GM18502 (cell line): ENCODE measurements around the gene TMEM242.

ENCODE experiments used
- ATAC-seq: cut with Tn5 transposase; IDR thresholded peaks from one replicate; pipeline ENCODE4 v1.9.1; 2021; ENCODE audit warnings: mild to moderate bottlenecking; ENCODE audit not compliant: unreplicated experiment, poor library complexity

The TMEM242 gene

DNA sequence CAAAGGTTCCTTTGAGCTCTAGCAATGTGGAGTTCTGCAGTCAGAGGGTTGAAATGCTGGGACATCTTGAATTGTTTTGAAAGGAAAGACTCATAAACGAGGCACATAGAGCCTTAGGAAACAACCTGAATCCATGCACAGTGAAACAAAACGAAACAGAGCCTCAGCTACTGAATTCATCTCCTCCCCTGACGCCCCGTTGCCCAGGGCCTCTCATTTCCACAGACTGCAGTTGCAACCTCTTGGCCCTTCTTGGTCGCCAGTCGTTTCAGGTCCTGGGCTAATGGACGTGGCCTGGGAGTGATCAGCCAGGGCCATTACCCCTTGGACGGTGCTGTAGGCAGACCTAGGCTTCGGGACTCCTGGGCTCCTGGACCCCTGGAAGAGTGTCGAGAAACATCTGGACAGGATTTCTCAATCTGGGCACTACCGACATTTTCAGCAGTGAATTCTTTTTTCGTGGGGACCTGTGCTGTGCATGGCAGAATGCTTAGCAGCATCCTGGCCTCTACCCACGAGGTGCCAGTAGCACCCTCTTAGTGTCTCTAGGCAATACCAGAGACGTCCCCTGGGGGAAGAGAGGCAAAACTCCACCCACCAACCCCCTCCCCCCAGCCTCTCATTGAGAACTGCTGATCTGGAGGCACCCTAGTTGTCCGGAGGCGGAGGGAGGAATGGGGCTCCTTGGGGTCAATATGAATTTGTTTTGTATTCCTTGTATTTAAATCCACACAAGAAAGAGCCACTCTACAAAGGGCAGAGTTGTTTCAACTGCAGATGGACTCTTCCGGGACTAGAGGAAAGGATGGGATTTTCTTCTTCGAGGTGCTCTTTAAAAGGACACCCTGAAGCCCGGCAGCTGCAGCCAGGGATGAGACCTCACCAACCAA is 50.2 kb downstream of the TMEM242 start:
- no peak for ATAC-seq

DNA sequence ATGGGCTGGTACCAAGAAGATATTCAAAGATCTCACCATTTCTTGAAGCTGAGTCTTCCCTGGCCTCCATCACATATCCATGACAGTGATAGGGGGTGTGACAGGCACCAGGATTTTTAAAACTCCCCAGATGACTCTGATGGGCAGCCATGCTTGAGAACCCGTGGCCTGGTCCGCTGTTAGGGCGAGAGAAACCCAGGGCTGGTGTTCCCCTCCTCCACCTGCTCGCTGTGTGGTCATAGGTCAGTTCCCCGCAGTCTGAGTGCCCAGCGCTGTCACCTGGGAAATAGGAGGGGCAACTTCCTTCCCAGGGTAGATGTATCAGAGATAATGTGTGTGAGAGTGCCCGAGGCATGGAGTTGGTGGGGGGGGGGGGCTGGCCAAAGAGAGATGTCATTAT is 50.9 kb downstream of the TMEM242 start:
- no peak for ATAC-seq

DNA sequence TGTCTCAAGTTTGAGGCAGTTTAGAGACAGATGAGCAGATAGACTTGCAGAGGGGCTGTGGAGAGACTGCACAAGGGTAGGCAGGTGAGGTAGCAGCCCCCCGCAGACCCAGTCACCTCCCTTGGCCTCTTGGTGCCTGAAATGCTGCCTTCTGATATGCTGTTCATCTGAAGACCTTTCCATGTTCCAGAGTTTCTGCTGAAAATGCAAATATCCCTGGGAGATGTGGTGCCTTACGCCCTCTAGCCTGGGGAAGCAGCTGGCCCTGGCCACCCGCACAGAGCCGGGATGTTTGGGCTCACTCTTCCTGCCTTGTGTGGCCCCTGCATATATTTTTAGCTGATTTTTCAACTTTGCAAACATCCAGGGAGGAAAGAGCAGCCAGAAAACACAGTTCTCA is 51.4 kb downstream of the TMEM242 start:
- ATAC-seq: no peak

DNA sequence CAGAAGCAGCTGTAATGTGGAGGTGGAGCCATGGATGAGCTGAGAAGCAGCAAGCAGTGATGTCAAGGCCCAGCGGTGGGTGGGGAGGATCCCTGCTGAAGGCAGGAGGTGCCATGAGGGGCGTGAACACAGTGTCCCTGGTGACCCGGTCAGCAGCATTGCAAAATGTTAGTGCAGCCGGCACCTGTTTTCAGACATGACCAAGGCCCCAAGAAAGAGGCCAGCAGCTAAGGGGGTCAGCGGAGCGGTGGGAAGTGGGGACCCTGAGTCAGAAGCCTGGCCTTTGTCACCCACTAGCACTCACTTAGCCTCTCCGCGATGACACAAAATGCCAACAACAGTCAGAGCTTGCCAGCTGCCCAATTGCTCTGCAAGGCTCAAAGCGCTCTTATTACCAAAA is 51.9 kb downstream of the TMEM242 start:
- ATAC-seq: no peak

DNA sequence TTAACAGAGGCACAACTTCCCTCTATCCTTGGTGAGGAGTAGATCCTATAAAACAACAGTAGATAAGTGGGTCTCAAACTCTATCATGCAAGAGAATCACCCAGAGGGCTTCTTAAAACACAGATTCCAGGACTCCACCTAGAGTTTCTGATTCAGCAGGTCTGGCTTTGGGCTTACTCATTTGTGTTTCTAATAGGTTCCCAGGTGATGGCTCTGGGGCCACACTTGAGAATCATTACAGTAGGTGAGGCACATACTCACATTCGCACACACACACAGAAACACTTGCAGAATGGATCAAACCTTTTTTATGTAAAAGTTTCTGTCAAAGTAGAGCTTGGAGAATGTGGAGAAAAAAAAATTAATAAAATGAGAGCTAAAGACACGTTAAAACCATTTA is 52.4 kb downstream of the TMEM242 start:
- ATAC-seq: no peak

DNA sequence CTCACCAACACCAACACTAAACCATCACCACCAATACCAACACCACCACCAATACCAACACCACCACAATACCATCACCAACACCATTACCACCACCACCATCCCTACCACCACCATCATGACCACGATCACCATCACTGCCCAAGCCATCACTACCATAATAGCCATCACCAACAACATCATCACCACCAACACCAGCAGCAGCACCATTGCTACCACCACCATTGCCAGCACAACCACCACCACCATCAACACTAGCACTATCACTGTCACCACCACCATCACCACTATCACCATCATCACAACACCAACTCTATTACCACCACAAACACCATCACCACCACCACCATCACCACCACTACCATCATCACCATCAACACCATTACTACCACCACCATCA is 53.0 kb downstream of the TMEM242 start:
- no peak for ATAC-seq

DNA sequence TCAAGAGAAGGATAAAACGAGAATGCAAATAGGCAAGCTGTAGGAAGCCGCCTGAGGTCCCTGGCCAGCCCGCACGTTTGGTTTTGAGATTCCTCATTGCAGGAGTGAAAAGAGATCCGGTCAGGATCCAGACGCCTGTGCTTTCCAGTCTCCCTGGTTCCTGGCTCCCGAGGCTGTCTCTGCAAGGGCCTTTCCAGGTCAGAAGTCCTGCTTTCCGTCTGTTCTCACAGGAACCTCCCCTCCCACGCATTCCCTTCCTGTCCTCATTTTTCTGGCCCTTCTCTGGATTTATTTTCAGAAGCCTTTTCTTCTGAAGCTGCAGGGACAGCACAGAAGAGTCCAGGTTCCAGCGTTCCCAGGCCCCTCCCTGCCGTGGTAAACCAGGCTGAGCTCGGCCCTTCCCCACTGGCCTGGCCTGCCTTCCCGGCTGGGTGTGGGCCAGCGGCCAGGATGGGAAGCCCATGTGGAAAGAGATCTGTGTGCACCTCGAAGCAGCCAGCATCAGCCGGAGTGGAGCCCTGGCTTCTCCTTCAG is 54.0 kb downstream of the TMEM242 start:
- no peak for ATAC-seq

DNA sequence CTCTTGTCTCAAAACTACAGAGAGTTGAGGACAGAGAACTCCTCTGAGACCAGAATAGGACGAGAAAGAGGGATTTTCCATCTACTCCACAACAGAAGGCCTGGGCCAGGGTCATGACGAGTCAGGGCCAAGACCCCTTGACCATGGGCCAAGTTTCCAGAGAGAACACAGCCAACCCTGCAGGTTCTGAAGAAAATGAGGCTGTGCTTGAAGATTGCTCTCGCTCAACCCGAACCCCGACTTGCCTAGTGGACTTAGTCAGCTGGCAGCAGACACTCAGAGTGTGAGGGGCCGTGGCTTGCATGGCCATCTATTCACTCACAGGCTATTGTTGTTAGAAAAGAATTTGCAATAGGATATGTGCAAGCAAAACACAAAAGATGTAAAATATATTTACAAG is 54.5 kb downstream of the TMEM242 start:
- ATAC-seq: no peak

DNA sequence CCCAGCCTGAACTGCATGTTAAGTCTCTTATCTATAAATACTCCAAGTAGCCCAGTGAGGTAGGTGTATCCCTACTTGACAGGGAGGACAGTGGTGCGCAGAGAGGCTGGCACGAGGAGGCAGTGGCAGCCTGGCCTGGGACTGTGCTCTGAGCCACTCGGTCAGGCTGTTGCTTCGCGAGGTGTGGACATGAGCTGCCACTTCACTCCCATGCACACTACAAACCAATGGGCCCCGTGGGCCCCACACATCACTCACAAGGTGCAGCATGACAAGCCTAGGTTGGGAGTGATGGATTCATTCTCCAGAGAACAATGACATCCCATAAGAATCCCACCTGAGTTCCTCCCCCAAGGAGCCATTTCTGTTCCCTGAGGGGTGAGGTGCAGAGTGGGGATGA is 54.9 kb downstream of the TMEM242 start:
- no peak for ATAC-seq

DNA sequence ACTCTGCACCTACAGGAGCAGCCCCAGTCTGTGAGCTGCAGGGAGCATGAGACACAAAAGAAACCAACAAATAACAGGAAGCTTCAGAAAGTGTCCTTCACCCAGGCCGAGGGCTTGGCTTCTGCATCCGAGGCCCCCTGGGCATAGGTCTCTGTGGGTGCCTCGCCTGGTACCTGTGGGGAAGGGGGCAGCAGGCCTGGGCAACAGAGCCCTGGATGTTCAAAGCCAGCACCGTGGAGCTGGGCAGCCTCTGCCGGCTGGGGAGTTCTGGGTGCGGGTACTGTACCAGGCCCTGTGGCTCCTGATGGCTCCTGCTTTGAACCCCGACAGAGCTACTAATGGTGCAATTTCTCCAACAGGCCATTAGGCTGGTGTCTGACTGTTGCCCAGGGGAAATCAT is 55.7 kb downstream of the TMEM242 start:
- ATAC-seq: no peak

DNA sequence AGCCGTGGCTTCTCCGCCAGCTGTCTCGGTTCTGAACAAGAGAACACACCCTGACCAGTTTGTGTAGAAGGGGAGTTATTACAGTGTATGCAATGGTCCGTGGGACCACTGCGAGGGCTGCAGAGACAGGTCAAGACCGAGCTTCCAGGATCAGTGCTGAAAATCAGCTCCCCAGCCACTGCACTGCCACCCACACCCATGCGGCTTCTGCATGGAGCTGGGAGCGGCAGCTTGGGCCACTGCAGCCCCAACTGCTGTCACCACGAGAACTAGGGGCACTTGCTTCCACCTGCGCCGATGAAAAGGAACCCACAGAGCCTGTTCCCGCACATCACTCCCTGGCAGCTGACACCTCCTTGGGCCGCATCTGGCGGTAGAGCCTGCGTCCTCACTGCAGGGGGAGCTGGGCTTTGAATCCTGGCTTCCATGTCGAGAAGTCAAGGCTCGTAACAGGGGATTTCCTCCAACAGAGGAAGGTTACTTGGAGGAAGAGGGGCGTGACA is 56.2 kb downstream of the TMEM242 start:
- ATAC-seq: no peak

DNA sequence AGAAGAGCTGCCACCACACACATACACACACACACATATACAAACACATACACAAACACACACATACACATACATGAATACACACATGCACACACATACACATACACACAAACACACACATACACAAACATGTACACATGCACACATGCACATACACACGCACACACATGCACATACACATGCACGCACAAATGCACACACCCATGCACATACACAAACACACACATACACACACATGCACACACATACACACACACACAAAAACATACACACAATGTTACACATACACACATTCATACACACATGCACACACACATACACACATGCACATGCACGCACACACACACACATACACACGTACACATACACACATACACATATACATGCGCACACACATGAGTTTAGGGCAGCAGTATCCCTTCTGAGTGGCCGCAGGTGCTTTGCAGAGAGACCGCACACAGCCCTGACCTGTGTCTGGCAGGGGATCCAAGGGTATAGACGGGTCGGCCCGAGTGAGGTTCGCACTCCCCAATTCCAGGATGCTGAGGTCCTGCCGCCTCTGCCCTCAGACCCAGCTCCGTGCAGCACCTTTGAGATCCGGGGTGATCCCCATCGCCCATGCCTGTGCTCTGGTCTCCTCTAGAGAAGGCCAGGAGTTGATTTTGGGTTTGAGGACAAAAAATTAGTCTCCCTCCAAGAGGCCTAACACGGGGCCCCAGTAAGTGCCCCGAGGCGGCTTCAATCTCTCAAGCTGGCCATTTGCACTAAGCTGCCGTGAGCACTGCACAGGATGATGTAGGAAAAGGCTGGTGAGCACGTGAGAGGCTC is 56.8 kb downstream of the TMEM242 start:
- no peak for ATAC-seq

DNA sequence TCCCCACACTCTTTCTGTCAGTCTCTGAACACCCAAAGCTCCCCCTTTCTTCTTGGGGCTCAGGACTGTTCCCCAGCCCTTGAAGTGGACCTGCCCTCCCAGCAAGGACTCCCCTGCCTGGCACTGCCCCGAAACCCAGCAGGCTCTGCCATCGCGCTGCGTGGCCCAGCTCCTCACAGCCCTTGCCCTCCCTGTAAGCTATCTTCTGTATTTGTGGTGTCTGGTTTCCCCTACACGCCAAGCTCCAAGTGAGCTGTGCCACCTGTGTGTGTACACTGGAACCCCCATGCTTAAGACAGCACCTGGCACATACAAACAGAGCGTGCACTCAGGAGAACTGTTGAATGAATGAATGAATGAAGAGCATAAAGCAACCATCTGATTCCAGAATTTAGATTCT is 57.7 kb downstream of the TMEM242 start:
- no peak for ATAC-seq

DNA sequence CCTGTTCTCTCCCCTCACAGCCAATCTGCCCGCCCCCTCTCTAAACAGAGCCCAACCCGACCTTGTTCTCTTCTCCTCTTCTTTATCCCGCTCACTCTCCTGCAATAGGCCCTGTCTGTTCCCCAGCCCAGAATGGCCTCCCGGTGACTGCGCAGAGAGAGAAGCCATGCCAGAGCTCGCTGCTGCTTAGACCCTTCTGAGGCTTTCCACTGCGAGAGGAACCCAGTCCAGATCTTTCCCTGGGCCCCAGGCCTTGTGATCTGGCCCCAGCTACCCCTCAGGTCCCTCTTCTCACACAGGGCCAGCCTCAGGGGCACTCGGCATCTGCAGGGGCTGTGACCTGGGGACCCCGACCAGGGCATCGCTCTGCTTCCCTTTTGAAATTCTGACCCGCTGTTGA is 58.1 kb downstream of the TMEM242 start:
- ATAC-seq: no peak

DNA sequence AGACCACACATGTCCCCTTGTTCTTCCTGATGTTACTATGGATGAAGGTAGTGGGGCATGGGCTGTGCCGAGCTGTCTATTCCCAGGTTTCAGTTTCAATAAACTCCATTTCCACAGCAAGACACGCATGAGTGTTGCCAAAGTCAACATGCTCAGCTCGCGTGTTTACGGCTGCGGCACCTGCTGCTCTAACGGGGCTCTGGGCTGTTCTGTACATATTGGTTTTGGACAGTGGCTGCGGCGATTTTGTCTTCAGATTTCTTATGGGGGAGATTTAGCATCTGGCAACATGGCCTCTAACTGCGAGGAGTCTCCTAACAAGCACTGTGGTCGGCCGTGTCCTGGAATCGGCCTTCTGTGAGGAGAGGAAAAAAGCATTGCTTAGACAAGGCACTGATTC is 58.6 kb downstream of the TMEM242 start:
- ATAC-seq: no peak

DNA sequence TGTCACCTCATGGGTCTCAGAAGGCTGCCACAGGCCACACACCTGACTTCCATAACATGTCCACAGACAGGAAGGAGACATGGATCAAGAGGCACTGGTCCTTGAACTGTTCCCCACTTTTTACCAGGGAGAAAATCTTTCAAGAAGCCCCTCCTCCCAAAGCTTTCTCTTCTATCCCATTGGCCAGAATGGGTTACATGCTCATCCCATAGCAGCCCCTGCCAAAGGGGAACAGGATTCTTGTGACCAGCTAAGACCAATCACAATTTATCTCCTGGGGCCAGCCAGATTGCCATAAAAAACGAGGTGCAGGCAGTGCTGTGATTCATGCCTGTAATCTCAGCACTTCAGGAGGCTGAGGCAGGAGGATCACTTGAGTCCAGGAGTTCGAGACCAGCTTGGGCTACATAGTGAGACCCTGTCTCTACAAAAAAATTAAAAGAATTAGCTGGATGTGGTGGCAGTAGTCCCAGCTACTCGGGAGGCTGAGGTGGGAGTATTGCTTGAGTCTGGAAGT is 59.4 kb downstream of the TMEM242 start:
- ATAC-seq: no peak

DNA sequence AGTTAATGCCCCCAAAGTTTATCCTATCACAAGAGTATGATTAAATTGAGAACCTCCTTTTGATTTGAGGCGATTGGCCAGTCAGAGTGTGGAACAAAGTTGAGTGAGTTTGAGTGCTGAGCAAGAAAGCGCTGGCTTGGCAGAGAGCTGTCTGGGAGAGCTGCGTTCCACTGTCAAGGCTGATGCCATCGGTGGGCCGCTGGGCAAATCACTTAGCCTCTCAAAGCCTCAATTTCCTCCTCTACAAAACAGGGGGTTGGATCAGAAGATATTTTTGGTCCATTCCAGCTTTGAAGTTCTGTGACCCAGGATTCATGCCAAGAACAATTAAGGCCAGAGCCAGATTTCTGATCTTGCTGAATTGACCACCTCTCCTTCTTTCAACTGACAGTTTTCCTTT is 60.2 kb downstream of the TMEM242 start:
- ATAC-seq: no peak

DNA sequence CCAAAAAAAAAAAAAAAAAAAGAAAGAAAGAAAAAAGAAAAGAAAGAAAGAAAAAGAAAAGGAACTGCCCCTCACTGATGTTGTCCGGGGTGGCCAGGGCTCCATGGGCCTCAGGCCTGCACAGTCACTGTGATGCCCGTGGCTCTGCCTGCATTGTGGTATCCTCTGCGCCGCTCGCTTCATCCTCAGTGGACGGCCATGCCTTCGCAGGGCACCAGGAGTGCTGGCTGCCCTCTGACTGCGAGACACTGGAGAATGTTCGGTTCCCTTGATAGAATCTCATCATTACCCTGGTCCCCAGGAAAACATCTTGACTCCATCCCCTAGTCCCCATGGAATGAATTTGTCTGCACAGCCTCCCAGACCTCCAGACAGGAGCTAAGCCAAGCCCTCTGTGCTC is 61.7 kb downstream of the TMEM242 start:
- ATAC-seq: no peak

DNA sequence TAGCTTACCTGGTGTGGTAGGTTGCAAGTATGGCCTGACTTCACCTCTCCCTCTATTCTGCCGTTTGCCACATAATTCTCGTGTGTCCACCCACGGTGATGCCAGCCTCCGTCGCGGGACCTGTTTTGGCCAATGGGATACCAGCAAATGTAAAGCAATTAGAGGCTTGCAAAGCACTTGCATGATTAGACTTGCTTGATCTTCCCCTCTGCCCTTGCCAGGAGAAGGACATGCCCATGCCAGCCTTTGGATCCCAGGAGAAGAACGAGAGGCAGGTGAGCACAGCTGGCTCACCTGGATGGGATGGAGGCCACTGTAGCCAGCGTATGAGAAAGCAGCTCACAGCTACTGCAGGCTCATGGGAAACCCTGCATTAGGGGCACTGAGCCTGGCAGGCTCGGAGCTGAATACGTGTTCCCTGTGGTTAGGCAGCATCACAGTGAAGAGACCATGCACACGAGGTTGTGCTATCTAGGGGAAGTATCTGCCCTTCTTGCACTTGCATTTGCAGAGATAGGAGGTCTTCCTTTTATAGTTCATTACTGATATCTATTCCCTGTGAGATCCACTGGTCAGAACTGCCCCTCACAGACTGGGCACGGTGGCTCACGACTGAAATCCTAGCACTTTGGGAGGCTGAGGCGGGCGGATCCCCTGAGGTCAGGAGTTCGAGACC is 62.4 kb downstream of the TMEM242 start:
- ATAC-seq: no peak

DNA sequence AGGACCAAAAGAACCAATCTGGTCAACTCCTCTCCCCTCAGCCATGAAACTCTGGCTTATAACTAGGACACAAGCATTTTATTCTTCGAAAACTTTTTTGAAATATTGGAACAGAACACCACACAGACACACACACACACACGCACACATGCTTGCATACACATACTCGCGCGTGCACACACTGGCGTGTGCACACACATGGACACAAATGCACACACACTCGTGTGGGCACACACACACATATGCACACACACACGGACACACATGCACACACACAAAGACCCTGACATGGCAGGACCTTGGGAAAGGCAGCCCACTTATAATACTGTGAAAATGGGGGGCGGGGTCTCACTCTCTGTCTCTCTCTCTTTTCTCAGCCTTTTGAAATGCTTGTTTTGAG is 63.9 kb downstream of the TMEM242 start:
- ATAC-seq: no peak
